MM.1S (cell line): ENCODE measurements around the gene IL1RAPL1.

Experiments used
- CTCF ChIP-seq: fragments of 300-600 bp; sonication (generic); IDR thresholded peaks from 2 replicates; pipeline ENCODE4 v1.5.1; 2016; ENCODE audit warnings: antibody characterized with exemption, low read length, mixed read lengths
- EZH2phosphoT487 ChIP-seq: fragments of 300-600 bp; sonication (generic); IDR thresholded peaks from 2 replicates; pipeline ENCODE4 v1.6.1; 2018; ENCODE audit warnings: antibody characterized with exemption, low read length

DNA sequence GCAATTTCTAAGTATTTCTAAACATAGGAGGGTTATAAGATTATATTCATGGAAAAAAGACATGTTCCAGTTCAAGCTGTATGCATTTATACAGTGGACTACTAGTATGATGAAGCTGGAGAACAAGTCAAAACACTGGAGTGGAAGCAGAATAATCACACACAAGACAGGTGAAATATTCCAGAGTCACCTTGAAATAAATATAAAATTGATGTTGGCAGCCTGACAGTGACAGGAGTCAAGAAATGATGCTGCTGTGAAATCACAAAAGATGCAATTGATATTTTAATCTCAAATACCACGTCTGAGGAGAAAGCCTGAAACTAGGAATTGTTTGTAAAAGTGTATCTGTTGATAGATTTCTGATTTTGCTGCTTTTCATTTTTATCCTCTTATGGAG, 667.3 kb downstream of the IL1RAPL1 start:
- TF ChIP-seq CTCF (no peak), EZH2phosphoT487 (no peak)
